Activated gamma-delta T cell treated with Interleukin-2 at 50 U/mL for 16 hours (primary cell): ENCODE measurements around the gene CCDC127.
A peak's percentile ranks its signal among the peaks of the same experiment; 100 is the strongest.
"Not testable (repeated sequence)": the region's sequence is repeated elsewhere in the genome, so short reads cannot be mapped to it uniquely, and the experiment has no call there.

Experiments
- DNase-seq: peaks from one replicate; pipeline ENCODE4 v3.0.0-alpha.2; 2020

CCDC127 gene

DNA sequence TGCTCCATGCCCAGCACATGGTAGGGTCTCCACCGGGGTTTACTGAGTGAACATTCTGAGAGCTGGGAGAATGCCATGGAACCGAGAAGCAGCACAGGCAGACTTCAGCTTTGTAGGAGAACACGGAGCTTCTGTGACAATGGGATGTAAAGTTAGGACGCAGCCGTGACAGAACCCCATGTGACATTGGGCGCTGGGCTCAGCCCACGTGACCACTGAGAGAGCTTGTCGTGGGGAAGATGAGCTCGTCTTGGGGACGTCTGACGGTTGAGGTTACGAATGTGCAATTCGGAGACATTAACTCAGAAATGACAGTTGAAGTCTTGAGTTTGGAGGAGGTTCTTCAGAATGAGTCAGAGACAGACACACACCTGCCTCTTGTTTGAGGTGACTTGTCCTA is 13.7 kb upstream of the CCDC127 start:
- DNase-seq: no peak

DNA sequence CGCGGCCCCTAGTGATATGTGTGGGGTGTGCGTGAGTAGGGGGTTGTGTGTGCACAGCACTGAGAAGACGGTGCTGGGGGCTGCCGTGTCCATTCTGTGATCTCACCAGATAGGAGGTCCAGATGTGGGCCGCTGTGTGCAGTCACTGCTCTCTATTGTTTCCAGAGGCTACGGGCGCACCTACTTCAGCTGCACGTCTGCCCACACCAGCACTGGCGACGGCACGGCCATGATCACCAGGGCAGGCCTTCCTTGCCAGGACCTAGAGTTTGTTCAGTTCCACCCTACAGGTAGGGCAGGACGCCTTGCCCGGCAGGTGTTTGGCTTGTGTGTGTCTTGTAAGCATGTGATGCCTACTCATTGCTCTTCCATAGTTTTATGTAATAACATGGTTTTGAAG is 12.8 kb upstream of the CCDC127 start:
- no peak for DNase-seq

DNA sequence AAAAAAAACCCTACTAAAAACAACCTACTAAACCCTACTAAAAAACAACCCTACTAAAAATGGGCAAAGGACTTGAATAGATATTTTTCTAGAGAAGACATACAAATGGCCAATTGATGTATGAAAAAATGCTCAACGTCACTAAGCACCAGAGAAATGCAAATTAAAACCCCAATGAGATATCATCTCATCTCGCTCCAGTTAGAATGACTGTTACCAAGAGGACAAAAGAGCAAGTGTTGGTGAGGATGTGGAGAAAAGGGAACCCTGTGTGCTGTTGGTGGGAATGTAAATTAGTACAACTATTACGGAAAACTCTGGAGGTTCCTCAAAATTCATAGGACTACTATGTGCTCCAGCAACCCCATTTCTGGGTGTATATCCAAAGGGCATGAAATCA is 10.9 kb upstream of the CCDC127 start:
- no peak for DNase-seq

DNA sequence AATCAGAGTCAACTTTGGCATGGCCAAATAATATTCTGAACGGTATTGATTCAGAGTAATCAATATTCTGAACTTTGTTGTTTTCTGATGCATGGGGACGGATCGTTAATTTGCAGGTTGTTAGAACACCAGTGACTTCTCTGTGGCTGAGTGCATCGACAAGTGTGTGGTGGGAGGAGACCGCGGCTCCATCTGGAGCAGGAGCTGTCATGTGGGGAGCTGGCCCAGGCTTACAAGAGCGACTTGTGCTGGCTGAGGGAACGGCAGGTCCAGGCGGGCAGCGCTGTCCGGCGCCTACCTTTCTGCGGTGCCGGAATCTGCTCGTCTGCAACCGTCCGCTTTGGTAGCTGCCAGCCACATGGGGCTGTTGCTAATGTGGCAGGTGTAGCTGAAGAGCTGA is 9.4 kb upstream of the CCDC127 start:
- not testable (repeated sequence) for DNase-seq

DNA sequence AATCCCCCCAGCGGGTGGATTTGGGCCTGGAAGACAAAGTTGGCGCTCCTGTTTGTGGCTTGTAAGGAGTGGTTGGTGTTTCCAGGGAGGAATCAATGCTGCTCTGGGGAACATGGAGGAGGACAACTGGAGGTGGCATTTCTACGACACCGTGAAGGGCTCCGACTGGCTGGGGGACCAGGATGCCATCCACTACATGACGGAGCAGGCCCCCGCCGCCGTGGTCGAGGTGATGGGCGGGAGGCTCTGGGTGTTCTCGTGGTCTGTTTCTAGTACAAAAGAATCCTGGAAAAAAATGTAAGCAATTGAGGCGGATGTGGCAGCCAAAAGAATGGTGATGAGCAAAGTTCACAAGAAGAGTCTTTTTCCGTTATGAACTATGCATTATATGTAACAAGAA is 7.4 kb upstream of the CCDC127 start:
- DNase-seq: no peak

DNA sequence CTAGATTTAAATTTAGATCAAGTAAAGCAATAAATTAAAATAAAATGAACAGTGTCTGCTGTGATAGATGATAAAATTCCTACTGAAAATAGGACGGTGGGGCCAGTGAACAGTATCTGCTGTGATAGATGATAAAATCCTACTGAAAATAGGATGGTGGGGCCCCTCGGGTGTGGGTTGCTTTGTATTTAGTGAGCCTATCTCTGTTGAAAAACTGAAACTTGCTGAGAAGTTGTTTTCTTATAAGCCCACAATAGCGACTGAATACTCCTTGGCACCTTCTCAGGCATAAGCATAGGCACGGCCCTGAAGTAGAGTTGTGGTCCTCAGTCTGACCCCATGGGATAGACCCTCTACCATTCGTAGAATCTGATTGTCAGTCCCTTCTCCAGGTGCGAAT is 5.8 kb upstream of the CCDC127 start:
- DNase-seq: no peak

DNA sequence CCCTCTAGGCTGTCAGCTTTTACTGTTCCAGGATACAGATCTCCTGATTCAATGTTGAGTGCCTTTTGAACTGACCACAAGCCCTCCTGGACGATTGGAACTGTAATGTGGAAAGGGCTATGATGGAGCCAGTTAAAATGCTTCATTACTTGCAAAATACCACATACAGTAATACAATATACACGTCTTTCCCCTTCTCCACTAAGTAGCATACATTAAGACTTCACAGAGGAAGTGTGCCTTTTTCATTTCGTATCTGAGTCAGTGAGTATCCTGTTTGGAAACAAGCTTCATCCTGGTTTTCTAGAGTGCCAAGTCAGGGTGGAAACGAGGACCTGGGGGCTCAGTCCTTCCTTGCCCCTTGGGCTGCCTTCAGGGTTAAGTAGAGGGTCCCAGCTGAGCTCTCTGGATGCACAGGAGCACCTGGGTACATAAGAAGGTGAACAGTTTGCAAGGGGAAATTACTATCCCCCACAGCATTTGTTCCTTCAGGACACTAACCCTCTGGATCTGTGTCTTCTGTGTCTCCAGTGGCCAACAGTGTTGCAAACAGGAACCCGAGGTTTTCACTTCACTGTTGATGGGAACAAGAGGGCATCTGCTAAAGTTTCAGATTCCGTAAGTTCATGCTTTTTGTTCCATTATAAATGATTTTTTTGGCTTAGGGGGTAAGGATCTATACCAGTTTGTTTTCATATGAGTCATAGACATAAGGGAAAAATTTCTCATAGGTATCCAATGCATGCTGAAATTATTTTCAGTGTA is 5.2 kb upstream of the CCDC127 start:
- not testable (repeated sequence) for DNase-seq

DNA sequence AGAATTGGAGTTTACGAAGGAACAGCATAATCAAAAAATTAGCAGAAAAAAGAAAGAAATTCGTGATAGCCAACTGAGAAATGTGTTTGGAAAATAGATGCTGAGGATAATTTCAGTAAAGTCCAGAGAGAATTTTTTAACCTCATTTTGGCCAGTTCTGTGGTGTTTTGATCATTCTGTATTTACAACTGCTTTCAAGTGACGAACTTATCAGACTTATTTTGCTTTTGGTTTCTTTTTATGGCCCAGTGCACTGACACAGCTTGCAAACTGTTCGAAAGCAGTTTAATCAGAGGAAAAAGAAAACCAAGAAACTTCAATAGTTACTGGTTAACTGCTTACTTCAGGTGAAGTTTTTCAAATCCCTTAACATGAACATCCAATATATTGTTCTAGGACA is 2.0 kb upstream of the CCDC127 start:
- no peak for DNase-seq

DNA sequence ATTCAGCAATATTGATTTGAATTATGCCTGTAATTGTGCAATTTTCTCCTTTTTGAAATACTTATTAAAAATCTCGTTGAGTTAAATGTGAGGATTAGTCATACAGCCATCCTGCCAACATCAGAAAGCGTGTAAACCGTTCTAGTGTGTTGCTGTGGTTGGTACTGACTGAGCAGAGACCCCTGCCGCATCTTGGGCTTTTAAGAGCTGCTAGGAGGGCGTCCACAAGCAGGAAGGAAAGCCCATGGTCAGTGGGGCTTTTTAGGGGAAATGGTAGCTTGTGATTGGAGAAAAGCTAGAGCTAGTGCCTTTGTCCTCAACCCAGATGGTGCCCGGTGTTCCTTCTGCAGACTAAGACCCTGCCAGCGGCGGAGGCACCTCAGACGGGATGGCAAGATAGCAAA is 1.5 kb upstream of the CCDC127 start:
- DNase-seq: no peak

DNA sequence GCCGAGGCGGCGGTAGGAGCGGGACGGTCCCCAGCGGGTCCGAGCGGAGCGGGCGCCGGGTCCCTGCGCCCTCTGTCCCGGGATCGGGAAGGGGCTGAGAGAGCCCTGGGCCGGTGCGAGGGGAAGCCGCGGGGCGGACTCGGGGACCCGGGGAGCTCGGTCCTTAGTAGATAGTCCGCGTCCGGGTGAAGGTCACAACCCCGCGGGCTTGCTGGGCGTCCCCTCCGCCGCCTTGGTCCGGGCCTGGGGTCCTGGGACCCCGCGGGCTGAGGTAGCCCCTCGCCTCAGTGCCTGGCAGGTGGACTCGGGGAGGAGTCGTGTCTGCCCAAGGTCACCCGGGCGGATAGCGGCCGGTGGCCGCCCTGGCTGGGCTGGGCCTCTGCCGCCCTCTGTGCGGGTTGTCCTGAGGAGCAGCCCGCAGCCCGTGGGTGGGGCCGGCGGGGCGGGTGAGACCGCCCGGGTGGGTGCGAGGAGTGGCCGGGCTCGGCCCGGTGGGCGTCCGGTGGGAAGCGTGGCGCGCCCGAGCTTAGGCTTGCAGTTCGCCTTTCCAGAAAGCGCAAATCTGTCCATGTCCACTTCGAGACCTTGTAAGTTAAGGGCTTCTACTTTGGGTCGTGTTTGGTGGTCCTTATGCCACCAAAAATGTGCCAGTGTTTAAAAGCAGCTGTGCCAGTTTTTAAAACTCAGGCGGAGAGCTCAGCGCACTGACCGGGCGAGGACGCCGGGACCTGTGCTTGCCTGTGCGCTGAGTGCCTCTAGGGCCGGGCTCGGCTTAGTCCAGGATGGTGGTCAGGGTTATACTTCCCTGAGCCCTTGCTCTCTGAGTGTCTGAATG is 721 bp upstream of the CCDC127 start:
- DNase-seq: peak; percentile 13

DNA sequence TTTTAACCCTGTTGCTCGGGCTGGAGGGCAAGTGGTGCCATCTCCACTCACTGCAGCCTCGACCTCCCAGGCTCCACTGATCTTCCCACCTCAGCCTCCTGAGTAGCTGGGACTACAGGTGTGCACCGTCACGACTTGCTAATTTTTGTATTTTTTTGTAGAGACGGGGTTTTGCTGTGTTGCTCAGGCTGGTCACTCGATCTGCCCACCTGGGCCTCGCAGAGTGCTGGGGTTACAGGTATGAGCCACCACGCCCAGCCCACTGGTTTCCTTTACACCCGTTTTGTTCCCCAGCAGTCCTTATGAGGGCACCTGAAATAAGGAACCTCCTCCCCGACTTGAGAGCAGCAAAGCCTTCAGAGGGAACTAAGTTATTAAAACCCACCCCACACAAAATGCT is 1.9 kb downstream of the CCDC127 start:
- DNase-seq: not testable (repeated sequence)

DNA sequence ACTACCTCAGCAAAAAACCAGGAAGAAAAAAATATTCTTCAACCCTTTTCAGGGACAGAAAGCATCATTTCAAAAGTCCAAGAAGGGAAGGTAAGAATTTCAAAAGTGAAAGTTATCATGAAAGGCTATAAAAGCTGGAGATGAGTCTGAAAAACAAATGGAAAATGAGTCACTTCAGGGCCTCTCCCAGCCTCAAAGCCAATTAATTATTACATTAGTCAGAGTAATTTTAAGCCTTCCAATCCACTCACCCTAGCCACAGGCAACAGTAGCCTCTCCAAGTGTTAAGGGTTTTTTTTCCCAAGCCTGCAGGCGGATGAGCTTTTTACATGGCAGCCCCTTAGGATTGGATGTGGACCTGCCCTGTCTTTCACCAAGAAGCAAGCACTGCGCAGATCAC is 2.7 kb downstream of the CCDC127 start:
- DNase-seq: not testable (repeated sequence)

DNA sequence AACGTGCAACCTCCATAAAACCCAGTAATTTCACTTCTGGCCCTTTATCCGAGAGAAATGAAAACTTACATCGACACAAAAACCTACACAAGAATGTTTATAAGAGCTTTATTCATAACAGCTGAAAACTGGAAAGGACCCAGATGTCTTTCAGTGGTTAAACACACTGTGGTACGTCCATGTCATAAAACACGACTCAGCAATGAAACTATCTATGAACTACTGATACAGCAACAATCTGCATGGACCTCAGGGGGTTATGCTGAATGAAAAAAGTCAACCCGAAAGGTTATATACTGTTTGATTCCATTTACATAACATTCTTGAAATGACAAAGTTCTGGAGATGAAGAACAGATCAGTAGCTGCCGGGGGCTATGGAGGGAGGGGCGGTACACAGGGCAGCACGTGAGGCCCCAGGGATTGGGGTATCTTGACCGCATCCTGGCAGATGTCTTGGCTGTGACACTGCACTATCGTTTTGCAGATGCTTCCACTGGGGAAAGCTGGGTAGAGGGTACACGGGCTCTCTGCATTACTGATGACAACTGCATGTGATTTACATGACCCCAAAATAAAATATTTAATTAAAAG is 4.1 kb downstream of the CCDC127 start:
- no peak for DNase-seq

DNA sequence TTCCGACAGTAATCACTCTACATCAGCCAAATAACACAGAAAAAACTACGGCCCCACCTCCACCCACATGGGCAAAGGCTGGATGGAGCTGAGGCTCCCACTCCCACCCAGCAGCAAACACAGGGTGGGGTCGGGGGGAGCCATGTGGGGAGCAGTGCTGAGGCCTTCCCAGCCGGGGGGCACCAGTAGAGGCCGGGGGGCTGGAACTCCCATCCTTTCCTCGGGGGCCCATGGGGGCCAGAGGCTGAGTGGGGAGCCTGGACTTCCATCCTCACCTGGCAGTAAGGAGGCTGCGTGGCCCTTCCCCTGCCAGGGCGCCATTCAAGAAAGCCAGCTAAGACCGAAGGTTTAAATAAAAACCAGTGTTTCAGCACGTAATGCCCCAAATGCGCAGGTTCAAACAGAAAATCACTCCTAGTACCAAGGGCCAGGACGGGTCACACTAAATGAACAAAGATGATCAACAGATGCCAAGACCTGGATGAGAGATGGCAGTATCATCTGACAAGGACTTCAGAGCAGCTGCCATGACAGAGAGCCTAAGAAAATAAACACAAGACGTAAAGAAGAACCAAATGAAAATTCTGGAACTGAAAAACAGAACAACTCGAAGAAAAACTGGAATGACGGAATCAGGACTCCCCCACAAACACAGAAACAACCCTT is 9.4 kb downstream of the CCDC127 start:
- no peak for DNase-seq

DNA sequence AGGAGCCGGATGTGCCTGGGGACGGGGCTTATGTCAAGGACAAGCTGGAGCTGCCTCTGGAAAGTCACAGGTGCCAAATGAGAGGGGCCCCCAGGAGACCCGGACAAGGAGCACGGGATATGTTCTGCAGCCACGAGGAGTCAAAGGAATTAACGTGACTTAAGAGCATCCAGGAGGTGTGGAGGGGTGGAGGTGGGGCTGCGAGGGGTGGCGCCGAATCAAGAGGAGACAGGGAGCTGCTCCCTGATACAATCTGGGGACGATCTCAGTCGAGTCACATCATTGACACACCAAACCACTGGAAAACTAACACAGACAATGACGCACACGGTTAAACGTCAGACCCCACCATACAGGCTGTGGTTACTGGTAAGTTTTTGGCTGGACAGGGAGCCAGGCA is 10.4 kb downstream of the CCDC127 start:
- DNase-seq: no peak

DNA sequence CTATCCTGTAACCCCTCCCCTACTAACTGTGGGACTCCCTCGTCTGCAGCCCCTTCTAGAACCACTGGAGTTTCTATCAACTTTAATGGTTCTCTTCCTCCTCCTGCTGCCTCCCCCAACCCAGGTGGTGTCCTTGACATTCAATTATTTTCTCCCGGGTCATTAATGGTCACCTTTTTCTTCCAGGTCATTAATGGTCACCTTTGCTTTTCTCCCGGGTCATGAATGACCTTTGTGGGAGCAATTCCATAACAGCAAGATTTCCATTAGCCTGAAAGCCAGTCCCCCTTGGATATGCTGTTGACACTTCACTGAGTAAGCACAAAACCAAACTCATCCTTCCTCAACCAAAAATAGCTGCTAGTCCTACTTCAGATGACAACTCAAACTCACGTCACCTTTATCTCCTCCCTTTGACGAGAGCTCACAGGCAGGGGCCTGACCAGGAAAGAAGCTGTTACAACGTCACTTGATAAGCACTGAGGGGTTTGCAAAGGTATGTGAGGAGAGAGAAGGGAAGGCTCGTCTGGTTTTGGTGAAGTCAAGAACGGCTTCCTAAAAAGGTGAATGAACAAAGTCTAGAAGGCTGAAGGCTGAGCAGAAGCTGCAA is 10.9 kb downstream of the CCDC127 start:
- DNase-seq: no peak

DNA sequence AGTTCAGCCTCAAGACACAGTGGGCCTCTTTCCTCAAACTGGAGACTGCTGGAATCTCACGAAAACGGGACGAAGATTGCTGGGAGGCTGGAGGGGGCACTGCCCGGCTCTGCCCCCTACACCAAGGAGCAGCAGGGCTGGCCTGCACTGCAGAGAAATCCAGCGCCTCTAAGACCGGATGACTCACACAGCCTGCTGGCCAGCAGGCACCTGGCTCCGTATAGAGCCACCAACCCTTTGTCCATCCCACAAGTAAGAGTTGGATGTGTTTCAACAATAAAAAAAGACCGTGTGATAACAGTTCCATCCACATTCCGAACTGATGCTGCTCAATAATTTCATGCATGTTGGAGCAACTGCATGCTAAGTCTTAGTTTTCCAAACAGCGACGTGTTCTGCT is 11.5 kb downstream of the CCDC127 start:
- DNase-seq: no peak

DNA sequence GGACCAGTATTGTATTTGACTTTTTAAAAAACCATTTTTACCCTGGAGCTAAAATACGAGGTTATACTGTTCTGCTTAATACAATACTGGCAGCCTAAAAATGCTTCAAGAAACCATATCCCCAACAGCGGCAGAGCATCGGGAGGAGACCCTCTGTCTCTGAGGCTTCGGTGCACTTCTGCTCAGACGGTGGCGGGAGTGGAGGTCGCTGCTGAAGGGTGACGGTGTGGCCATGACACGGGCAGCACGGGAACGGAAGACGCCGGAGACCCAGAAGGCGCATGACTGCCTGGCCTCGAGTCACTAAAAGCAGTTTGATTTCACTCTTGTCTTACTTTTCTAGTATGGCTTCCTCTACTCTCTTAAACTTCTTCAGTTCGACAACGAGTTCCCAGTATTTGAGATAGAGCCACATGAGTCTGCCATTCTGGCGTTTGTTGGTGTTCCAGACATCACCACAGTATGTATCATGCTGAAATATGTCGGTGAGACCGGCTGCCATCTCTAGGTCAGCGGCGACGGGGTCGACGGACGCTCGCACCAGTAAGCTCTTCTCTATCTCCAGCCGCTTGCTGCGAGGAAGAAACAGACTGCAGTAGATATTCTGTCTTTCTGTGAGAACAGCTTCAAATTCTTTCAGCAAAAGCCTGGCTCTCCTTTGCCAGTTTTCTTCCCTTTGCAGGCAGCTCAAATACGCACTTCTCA is 12.8 kb downstream of the CCDC127 start:
- no peak for DNase-seq

DNA sequence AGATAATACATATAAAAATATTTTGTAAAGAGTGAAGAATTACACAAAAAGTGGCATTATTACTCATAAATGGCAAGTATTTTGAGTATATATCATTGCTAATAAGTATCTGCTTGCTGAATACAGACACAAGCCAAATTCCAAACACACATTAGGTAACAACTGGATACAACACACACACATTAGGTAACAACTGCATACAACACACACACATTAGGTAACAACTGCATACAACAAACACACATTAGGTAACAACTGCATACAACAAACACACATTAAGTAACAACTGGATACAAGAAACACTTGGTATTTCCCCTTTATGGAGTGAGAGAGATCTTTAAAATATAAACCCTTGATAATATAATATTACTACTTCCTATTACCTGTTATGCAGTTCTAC is 13.5 kb downstream of the CCDC127 start:
- no peak for DNase-seq

DNA sequence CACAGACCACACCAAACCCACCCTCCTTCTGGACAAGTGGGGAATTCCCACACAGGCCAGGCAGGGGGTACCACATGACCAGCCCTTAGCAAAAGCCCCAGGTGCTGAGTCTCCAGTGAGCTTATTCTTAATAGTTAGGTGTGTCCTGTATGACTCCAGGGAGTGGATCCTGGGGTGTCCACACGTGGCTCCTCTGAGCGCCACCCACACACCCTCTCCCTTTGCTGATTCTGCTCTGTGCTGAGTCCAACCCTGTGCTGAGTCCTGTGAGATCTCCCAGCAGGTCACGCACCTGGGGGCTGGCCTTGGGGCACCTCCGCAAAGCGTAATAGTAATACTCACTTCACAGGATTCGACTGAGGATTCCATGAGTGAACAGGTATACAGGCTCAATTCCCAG is 14.0 kb downstream of the CCDC127 start:
- DNase-seq: no peak

DNA sequence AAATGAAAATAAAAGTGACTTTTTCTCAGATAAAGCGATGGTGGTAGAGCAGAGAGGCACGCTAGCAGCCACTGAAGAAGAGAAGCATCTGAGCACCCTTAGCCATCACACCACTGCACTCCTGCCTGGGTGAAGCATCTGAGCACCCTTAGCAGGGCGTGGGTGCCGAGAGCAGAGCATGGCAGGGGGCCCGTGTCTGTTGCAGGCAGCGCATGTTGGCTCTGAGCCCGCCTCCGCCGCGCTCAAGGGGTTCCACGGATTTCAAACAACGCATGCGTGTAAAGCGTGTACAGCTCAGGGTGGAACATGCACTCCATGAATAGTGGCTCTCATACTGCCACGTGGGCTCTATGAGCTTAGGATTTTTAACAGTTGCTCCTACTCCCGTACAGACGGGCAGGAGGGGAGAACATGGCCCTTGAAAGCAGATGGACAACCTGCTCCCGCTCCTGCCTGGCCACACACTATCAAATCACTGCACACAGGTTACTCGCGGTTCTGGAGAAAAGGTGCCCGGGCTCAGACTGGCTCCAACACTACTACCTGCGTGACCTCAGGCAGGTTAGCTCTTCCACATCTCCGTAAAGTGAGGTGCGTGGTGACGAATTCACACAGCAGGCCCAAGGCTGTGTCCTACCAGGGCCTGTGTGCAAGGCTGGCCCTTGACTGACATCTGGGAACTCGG is 14.6 kb downstream of the CCDC127 start:
- no peak for DNase-seq

DNA sequence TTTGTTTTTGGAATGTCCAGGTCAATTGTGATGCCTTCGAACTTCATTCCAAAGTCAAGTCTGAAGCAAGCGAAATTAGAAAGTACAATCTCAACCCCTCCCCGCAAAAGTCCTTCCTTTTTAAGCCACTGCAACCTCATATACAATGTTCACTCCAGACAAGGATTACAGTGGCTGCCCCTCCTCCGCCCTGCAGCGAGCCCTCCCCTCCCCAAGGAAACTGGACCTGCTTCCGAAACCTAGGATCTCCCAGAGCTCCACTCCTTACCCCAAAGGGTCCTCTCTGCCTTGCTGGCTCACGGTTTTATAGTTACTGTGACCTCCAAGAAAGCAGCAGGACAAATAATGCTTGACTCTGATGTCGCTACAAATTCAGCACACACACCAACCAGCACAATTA is 16.3 kb downstream of the CCDC127 start:
- no peak for DNase-seq
